ENCODE data around the gene CCSER1.

Gene CCSER1

DNA sequence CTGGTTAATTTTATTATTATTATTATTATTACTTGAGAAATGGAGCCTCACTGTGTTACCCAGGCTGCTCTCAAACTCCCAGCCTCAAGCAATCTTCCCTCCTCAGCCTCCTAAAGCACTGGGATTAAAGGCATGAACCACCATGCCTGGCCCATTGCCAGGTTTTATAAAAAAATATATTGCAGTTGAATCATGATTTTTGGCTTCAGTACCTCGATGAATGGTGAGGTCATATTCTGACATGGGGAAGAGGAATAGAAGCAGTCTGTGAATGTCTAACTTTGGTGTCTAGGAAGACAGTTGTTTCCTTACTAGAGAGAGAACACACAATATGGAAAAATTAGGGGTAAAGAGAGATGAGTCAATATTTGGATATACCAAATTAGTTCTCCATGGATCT, 32.0 kb downstream of the CCSER1 start:
- H3K9ac ChIP-seq (ENCODE audit: low read length) = no peak overlapping the region
- H3K27me3 ChIP-seq (ENCODE audit: insufficient read depth, low read length) = no peaks in the 10 kb centered on the region
- H3F3A ChIP-seq (ENCODE audit: insufficient read depth, low read length) = no peaks in the 10 kb centered on the region
- no peak for TF ChIP-seq EZH2 (IDR thresholded peaks at IDR 0.05; ENCODE audit: borderline replicate concordance, low read length)
- TF ChIP-seq, protein P1, sequence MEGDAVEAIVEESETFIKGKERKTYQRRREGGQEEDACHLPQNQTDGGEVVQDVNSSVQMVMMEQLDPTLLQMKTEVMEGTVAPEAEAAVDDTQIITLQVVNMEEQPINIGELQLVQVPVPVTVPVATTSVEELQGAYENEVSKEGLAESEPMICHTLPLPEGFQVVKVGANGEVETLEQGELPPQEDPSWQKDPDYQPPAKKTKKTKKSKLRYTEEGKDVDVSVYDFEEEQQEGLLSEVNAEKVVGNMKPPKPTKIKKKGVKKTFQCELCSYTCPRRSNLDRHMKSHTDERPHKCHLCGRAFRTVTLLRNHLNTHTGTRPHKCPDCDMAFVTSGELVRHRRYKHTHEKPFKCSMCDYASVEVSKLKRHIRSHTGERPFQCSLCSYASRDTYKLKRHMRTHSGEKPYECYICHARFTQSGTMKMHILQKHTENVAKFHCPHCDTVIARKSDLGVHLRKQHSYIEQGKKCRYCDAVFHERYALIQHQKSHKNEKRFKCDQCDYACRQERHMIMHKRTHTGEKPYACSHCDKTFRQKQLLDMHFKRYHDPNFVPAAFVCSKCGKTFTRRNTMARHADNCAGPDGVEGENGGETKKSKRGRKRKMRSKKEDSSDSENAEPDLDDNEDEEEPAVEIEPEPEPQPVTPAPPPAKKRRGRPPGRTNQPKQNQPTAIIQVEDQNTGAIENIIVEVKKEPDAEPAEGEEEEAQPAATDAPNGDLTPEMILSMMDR (IDR thresholded peaks at IDR 0.05; ENCODE audit: low read length) = no peak
- H3K27ac ChIP-seq (ENCODE audit: low read depth, low read length, poor library complexity, severe bottlenecking) = no peak overlapping the region
- H3K79me2 ChIP-seq (ENCODE audit: insufficient read depth, low read length) = no peaks in the 10 kb centered on the region
- H3K9me3 ChIP-seq (ENCODE audit: low read length) = no peaks in the 10 kb centered on the region
- no peaks in the 10 kb centered on the region for H4K20me1 ChIP-seq (ENCODE audit: insufficient read depth, low read length)
- no peak overlapping the region for H3K4me3 ChIP-seq (ENCODE audit: low read depth, low read length, poor library complexity, severe bottlenecking)
- no peak overlapping the region for H2AFZ ChIP-seq (ENCODE audit: low read length)
- H3K9me2 ChIP-seq (ENCODE audit: low read depth, low read length) = no peaks in the 10 kb centered on the region
- no peaks in the 10 kb centered on the region for H3K4me1 ChIP-seq (ENCODE audit: insufficient read depth, low read length, severe bottlenecking)
- H3K36me3 ChIP-seq (ENCODE audit: insufficient read depth, low read length) = no peaks in the 10 kb centered on the region
- no peak overlapping the region for H3K4me2 ChIP-seq (ENCODE audit: low read length)

DNA sequence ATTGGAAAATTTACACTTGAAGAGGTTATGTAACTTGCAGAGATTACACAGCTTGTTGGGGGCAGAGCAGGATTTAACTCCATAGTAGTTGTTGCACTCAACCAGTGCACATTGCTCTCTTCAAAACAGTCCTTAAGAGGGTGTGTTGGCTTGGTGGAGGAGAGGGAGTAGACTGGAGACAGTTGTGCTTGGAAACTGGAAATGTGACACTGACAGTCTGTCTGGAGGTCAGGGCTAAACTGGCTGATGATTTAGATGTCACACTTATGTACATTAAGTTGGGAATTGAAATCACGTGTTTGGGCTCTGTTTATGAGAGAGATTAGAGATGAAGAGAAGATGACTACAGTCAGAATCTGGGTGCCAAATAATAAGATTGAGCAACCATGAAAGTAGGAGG, 32.9 kb downstream of the CCSER1 start:
- H3K27ac ChIP-seq (ENCODE audit: low read depth, low read length, poor library complexity, severe bottlenecking) = no peak overlapping the region
- no peaks in the 10 kb centered on the region for H3K36me3 ChIP-seq (ENCODE audit: insufficient read depth, low read length)
- H2AFZ ChIP-seq (ENCODE audit: low read length) = no peak overlapping the region
- H3K9me2 ChIP-seq (ENCODE audit: low read depth, low read length) = no peaks in the 10 kb centered on the region
- H3K9ac ChIP-seq (ENCODE audit: low read length) = no peak overlapping the region
- H4K20me1 ChIP-seq (ENCODE audit: insufficient read depth, low read length) = no peaks in the 10 kb centered on the region
- no peaks in the 10 kb centered on the region for H3K79me2 ChIP-seq (ENCODE audit: insufficient read depth, low read length)
- H3F3A ChIP-seq (ENCODE audit: insufficient read depth, low read length) = no peaks in the 10 kb centered on the region
- no peaks in the 10 kb centered on the region for H3K27me3 ChIP-seq (ENCODE audit: insufficient read depth, low read length)
- no peak overlapping the region for H3K4me3 ChIP-seq (ENCODE audit: low read depth, low read length, poor library complexity, severe bottlenecking)
- no peaks in the 10 kb centered on the region for H3K4me1 ChIP-seq (ENCODE audit: insufficient read depth, low read length, severe bottlenecking)
- TF ChIP-seq, protein P1 (IDR thresholded peaks at IDR 0.05; ENCODE audit: low read length) = no peak
- no peak for TF ChIP-seq EZH2 (IDR thresholded peaks at IDR 0.05; ENCODE audit: borderline replicate concordance, low read length)
- H3K4me2 ChIP-seq (ENCODE audit: low read length) = no peak overlapping the region
- H3K9me3 ChIP-seq (ENCODE audit: low read length) = no peaks in the 10 kb centered on the region

DNA sequence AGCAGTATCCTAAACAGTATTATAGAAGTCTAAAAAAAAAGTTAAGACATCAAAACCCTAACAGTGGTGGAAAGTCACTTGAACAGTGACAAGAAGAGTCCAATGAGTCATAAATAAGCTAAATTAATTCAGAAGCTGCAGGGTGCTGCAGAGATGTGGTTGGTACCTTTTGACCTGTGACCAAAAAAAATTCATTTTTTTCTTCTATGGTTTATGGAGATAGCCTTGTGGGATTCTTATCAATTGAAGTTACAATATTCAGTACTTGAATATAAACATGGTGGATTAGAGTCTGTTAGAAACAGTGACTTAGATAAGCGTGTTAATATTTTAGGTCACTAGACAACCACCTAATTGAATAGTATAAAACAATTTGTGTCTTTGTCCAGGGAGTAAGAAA, 35.4 kb downstream of the CCSER1 start:
- no peaks in the 10 kb centered on the region for H3K27me3 ChIP-seq (ENCODE audit: insufficient read depth, low read length)
- H3K4me3 ChIP-seq (ENCODE audit: low read depth, low read length, poor library complexity, severe bottlenecking) = no peak overlapping the region
- no peaks in the 10 kb centered on the region for H3K4me1 ChIP-seq (ENCODE audit: insufficient read depth, low read length, severe bottlenecking)
- H3K9me2 ChIP-seq (ENCODE audit: low read depth, low read length) = no peaks in the 10 kb centered on the region
- H4K20me1 ChIP-seq (ENCODE audit: insufficient read depth, low read length) = no peaks in the 10 kb centered on the region
- no peaks in the 10 kb centered on the region for H3K36me3 ChIP-seq (ENCODE audit: insufficient read depth, low read length)
- TF ChIP-seq, protein P1 (IDR thresholded peaks at IDR 0.05; ENCODE audit: low read length) = no peak
- no peak for TF ChIP-seq EZH2 (IDR thresholded peaks at IDR 0.05; ENCODE audit: borderline replicate concordance, low read length)
- H3K27ac ChIP-seq (ENCODE audit: low read depth, low read length, poor library complexity, severe bottlenecking) = no peak overlapping the region
- H3F3A ChIP-seq (ENCODE audit: insufficient read depth, low read length) = no peaks in the 10 kb centered on the region
- no peak overlapping the region for H3K9ac ChIP-seq (ENCODE audit: low read length)
- no peaks in the 10 kb centered on the region for H3K9me3 ChIP-seq (ENCODE audit: low read length)
- no peak overlapping the region for H2AFZ ChIP-seq (ENCODE audit: low read length)
- no peak overlapping the region for H3K4me2 ChIP-seq (ENCODE audit: low read length)
- H3K79me2 ChIP-seq (ENCODE audit: insufficient read depth, low read length) = no peaks in the 10 kb centered on the region

Data from OCI-LY1 (cell line).